ENCODE data around the gene PIP4K2B. TPM values are rescaled to one million over a fixed set of nuclear protein-coding genes. Genes with fewer than 3 reads are reported as not detected.
A peak's percentile ranks its signal among the peaks of the same experiment; 100 is the strongest.

PIP4K2B gene
- total RNA-seq, 1 donor: 17.8 TPM

DNA sequence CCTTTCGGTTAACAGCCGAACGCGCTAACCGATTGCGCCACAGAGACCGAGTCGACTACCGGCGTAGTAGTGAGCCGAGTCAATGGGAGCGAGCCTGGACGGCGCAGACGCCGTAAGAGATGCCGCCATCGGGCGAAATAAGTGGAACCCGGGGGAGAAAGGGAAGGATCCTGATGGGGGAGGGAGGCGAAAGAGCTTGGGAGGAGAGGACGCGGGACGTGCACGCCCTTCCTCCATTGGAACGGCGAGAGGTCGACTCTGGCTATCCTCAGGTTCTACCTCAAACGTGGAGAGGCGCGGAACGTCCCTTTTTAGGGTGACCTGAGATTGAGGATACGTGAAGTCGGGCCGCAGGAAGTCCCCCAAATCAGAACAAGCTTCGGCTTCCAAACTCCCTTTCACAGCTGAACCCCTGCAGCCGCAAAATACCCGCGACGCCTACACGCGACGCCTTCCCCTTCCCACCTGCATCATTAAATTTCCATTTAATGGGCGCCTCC lies 47.5 kb downstream of the PIP4K2B start:
- Histone ChIP-seq H3K9me3 (ENCODE audit: low read depth, low read length) (no peaks in the 10 kb centered on the region), H3K4me1 (ENCODE audit: insufficient read depth, low read length) (peaks cover 71% of the 10 kb centered on the region), H3K27me3 (ENCODE audit: insufficient read depth, low read length) (peaks cover 37% of the 10 kb centered on the region), H3K4me3 (ENCODE audit: low read length) (peak overlapping the region; percentile 76)

DNA sequence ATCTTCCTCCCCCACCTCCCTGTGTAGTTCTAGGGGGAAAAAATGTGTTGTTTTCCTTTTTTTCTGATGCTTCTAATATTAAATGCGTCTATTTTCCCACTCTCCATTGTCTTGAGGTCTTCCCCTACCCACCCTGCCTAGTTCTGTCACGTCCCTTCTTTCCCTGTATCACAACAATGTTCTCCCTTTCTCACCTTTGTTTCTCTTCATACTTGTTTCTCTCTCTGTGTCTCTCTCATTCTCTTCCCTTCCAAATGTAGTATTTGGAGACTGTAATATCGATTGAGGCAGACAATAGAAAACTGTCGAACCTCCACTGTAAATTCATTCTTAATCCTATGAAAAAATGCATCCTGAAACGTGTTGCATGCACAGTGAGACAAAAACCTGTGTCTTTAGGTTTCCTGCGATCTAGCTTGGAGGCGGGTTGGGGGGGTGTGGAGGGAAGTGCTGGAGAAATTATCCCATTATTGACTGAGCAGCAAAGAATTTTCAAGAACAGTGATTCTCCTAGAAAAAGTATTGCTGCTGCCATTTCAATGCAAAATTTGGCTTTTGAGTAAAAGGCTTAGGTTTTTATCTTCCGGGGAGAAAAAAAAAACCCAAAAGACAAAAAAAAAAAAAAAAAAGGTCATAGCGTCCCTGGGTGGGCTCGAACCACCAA lies 48.1 kb downstream of the PIP4K2B start:
- Histone ChIP-seq H3K27me3 (ENCODE audit: insufficient read depth, low read length) (peaks cover 43% of the 10 kb centered on the region), H3K9me3 (ENCODE audit: low read depth, low read length) (no peaks in the 10 kb centered on the region), H3K4me3 (ENCODE audit: low read length) (peak overlapping the region; percentile 76), H3K4me1 (ENCODE audit: insufficient read depth, low read length) (peaks cover 77% of the 10 kb centered on the region)

DNA sequence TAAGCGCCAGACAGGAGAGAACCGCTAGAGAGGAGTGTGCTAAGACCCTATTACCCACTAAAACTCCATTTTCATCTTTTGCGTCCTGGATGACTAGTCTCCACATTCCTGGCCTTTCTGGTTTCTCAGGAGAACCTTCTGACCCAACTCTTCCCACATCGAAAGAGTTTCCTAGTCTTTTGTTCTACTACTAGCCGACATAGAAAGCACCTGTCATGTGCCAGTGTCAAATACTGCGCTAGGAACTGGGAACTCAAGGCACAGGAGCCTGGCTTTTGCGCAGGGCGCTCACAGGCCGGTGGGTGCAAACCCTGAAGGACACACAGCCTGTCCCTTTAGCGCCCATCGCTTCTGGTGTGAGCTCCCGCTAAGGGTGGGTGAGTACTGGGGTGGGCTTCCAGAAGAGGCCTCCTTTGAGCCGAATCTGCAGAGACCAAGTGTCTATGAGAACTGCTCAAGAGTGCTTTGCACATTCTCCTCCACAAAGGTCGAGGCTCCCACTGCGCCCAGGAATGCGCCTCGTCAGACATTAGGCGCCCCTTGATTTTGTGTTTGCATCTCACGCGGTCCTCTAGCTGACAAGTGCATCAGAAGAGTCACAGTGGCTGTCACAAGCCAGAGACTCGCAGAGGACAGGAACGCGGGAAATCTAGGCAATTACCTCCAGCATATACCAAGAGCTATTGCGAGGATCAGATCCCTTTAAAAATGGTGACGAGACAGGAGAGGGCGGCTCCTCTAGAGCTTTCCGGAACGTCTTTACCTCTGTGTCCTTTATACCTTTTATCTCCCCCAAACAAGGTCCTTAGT lies 48.8 kb downstream of the PIP4K2B start:
- Histone ChIP-seq H3K4me3 (ENCODE audit: low read length) (no peak overlapping the region), H3K9me3 (ENCODE audit: low read depth, low read length) (no peaks in the 10 kb centered on the region), H3K4me1 (ENCODE audit: insufficient read depth, low read length) (peaks cover 77% of the 10 kb centered on the region), H3K27me3 (ENCODE audit: insufficient read depth, low read length) (peaks cover 49% of the 10 kb centered on the region)

DNA sequence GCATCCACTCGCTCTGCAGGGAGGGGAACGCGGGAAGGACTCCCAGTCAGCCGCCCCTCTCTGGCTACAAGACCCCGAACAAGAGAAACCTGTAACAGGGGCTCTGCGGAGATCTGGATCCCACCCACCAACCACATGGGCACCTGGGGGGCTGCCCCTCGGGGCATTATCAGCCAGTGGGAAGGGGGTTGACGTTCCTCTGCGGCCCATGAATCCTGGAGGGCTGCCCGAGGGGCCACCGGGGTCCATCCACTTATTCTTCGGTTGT lies 49.4 kb downstream of the PIP4K2B start:
- Histone ChIP-seq H3K9me3 (ENCODE audit: low read depth, low read length) (no peaks in the 10 kb centered on the region), H3K4me1 (ENCODE audit: insufficient read depth, low read length) (peaks cover 74% of the 10 kb centered on the region), H3K4me3 (ENCODE audit: low read length) (peak overlapping the region; percentile 18), H3K27me3 (ENCODE audit: insufficient read depth, low read length) (peaks cover 50% of the 10 kb centered on the region)

DNA sequence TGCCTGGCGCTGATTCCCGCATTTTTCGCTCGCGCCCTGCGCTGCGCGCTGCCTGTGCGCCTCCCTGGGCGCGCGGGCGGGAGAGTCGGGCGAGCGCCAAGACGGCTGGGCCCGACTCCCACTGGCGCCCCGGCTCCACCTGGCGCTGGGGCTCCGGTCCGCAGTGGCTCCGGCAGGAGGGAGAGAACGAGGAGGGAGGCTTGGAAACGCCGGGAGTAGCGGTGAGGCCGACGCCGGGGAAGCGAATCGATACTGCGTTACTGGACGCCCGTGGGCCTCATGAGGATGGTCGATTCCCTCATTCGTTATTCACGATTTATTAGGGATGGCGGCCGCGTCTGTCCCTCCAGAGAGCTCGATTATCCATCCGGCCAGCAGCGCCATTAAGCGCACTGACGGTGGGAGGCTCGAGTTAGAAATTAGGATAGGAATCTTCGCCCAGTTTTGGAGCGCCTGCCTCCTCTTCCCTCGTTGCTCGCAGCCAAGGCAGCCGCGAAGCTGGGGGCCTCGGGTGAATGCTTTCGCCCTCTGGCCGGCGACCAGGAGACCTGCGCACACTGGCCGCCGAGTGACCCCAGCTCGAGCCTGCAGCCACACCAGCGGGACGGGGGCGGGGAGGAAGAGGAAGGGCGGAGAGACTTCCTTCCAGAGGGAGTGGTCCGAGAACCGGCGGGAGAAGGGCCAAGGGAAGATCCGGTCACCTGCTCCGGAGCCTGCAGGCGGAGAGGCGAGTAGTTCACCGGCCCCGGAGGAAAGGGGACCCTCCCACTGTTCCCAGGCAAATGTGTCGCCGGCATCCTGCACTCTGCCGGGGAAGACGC lies 49.9 kb downstream of the PIP4K2B start:
- Histone ChIP-seq H3K4me1 (ENCODE audit: insufficient read depth, low read length) (peaks cover 68% of the 10 kb centered on the region), H3K9me3 (ENCODE audit: low read depth, low read length) (no peaks in the 10 kb centered on the region), H3K4me3 (ENCODE audit: low read length) (peak overlapping the region; percentile 18), H3K27me3 (ENCODE audit: insufficient read depth, low read length) (peaks cover 50% of the 10 kb centered on the region)

DNA sequence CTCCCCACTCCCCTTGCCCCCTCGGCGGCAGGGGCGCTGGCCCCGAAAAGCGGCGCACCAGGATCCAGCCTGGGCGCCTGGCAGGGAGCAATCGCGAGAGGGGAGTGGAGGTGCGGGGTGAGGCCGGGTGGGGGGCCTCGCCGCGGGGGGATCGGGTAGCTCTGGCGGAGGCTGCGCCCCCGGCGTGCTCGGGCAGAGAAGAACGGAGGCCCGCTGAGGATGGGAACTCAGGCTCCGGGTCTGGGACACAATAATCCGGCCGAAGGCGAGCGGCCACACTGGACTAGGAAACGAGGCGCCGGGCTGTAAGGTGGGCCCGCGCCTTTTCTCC lies 50.5 kb downstream of the PIP4K2B start:
- H3K4me1 ChIP-seq (ENCODE audit: insufficient read depth, low read length): peaks cover 63% of the 10 kb centered on the region
- H3K9me3 ChIP-seq (ENCODE audit: low read depth, low read length): no peaks in the 10 kb centered on the region
- peaks cover 50% of the 10 kb centered on the region for H3K27me3 ChIP-seq (ENCODE audit: insufficient read depth, low read length)
- H3K4me3 ChIP-seq (ENCODE audit: low read length): peak overlapping the region; percentile 18

DNA sequence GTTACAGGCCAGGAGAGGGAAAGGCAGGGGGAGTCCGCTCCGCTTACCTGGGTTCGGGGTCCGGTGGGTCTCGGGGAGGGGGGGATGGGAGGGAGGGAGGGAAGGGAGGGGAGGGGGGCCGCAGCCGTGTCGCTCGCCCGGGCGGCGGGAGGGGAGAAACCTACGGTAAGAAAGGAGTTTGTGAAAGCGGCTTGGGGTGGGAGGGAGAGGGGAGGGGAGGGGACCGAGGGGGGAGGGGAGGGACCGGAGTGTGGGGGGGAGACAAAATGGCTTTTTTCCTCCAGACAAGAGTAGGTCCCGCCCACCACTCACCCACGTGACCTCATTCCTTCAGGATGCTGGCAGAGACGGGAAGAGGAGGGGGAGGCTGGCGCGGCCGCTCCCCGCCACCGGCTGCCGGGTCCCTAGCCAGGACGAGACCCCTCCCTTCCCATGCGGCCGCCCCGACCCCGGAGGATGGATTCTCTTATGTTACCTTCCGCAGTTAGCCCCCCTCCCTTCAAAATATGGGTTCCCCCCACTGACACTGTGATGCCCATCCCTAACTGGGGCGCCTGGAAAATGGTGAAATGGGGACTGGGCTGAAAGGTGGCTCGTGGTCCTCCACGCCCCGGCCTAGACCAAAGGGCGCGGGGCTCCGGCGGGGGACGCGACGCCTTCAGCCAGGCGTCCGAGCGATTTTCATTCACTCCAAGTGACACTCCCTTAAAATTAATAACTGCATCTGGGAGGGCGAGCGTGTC lies 51.0 kb downstream of the PIP4K2B start, which contains the start of gene PCGF2:
TSS of gene PCGF2 (minus strand) at position 188 of the 743 bp plus-strand sequence. CDS start 7,934 bp downstream, outside the sequence.
- peaks cover 50% of the 10 kb centered on the region for H3K27me3 ChIP-seq (ENCODE audit: insufficient read depth, low read length)
- H3K9me3 ChIP-seq (ENCODE audit: low read depth, low read length): no peaks in the 10 kb centered on the region
- H3K4me3 ChIP-seq (ENCODE audit: low read length): peak within 1 kb of the TSS; percentile 18
- H3K4me1 ChIP-seq (ENCODE audit: insufficient read depth, low read length): peaks cover 57% of the 10 kb centered on the region

DNA sequence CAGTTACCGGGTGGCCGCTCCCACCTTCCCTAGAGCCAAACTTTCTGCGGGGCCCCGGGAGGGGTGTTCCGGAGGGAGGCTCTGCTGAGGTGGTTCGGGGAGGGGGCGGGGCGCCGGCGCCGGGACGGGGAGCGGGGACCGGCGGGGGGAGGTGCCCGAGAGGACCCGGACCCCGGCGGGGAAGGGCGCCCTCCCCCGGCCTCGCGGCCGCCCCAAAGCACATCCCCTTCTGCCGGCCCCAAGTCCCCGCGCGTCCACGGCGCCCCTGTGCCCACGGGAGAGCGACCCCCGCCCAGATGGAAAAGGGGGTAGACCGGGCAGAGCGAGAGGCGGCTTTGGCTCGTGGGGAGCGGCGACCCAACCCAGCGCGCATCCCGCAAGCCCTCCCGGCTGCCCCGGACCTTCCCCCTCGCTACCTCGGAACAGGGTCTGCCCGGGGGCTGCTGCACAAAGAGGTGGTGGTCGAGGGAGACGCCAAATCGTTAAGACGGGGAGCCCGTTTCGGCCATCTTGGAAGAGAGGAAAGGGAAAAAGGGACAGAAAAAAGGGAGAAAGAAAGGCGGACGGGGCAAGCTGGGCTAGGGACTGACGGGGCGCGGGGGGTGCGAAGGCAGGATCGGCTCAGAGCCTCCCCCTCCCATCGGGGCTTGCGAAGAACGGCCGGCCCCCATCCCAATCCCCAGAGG lies 51.8 kb downstream of the PIP4K2B start:
- H3K4me3 ChIP-seq (ENCODE audit: low read length): no peak overlapping the region

DNA sequence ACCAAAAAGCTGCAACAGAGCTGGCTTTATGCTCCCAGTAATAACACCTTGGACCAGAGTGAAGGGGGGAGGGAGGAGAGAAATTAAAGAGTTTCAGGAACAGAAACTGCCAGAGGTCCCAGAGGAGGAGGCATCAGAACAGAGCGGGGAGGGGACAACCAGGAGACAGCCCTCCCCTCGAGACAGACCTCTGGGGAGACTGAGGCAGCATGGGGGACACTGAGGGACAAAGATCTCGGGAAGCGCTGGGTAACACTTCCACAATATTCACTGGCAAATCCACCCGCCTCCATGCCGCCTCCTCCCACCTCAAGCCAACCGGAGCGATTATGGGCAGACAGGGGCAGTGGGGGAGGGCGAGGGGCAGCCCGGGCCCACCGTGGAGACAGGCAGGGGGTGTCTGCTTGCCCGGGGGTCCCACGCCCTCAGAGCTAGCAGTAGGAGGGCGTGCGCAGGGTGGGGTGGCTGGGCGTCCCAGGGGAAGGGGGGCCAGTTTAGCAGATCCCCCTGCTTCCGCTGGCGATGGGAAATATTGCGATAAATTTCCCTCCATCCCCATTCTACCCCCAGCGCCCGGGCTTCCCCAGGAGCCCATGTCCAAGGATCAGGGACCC lies 52.4 kb downstream of the PIP4K2B start:
- H3K4me1 ChIP-seq (ENCODE audit: insufficient read depth, low read length): peaks cover 50% of the 10 kb centered on the region
- H3K4me3 ChIP-seq (ENCODE audit: low read length): no peak overlapping the region
- H3K27me3 ChIP-seq (ENCODE audit: insufficient read depth, low read length): peaks cover 50% of the 10 kb centered on the region
- no peaks in the 10 kb centered on the region for H3K9me3 ChIP-seq (ENCODE audit: low read depth, low read length)

More for the DNA sequence above, 51.8 kb downstream of the PIP4K2B start:
- H3K9me3 ChIP-seq (ENCODE audit: low read depth, low read length): no peaks in the 10 kb centered on the region
- peaks cover 50% of the 10 kb centered on the region for H3K27me3 ChIP-seq (ENCODE audit: insufficient read depth, low read length)
- peaks cover 53% of the 10 kb centered on the region for H3K4me1 ChIP-seq (ENCODE audit: insufficient read depth, low read length)

DNA sequence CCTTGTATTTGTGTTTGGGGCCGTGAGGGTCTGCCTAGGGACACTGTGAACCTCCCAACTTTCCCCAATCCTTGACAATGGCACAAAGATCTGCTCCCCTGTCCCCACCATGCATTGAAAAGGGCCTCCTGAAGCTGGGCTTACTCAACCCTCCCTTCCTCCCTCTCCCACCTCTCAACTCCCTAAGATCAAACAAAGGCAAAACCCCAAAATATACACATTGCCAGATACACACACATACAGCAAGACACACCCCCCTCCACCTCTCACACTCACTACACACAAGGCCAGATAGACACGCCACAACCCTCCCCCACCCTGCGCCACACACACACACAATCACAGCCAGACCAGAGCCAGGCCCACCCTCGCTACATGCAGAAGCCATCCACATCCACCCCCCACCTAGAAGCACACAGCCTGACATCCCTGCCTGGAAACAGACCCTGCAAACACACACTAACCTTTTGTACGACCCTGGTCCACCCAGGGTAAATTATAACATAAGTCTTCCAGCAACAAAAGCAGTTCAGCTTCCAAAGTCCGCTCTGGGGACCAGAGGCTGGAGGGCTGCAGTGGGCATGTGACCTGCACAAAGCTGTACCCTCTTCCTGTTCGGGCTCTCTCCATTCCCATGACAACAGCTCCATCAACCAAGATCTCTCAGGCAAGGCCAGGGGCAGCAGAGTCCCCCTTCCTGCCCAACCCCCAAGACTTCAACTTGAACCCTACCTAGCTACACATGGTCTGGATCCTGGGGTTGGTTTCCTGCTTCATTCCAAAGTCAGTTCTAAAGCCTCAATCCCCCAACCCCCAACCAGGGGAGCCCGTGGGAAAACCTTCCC lies 53.1 kb downstream of the PIP4K2B start:
- peaks cover 45% of the 10 kb centered on the region for H3K4me1 ChIP-seq (ENCODE audit: insufficient read depth, low read length)
- H3K4me3 ChIP-seq (ENCODE audit: low read length): no peak overlapping the region
- H3K27me3 ChIP-seq (ENCODE audit: insufficient read depth, low read length): peaks cover 47% of the 10 kb centered on the region
- H3K9me3 ChIP-seq (ENCODE audit: low read depth, low read length): no peaks in the 10 kb centered on the region

DNA sequence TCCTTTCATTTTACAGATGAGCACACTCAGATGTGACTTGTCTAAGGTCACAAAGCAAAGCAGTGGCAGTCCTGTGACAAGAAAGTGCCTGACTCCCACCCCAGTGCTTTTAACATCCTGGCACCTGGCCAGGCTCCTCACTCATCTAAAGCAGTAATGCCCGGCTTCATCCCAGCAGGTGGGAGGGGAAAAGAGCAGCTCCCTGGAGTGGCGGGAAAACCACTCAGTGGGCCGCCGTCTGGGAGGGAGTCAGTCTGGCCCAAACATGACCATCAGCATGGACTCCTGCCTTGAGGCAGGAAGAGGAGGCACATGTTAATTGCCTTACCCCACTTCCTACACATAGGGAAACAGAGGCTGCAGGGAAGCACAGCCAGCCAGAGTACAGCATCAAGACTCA lies 53.8 kb downstream of the PIP4K2B start:
- H3K4me1 ChIP-seq (ENCODE audit: insufficient read depth, low read length): peaks cover 38% of the 10 kb centered on the region
- H3K4me3 ChIP-seq (ENCODE audit: low read length): no peak overlapping the region
- H3K9me3 ChIP-seq (ENCODE audit: low read depth, low read length): no peaks in the 10 kb centered on the region
- peaks cover 40% of the 10 kb centered on the region for H3K27me3 ChIP-seq (ENCODE audit: insufficient read depth, low read length)

DNA sequence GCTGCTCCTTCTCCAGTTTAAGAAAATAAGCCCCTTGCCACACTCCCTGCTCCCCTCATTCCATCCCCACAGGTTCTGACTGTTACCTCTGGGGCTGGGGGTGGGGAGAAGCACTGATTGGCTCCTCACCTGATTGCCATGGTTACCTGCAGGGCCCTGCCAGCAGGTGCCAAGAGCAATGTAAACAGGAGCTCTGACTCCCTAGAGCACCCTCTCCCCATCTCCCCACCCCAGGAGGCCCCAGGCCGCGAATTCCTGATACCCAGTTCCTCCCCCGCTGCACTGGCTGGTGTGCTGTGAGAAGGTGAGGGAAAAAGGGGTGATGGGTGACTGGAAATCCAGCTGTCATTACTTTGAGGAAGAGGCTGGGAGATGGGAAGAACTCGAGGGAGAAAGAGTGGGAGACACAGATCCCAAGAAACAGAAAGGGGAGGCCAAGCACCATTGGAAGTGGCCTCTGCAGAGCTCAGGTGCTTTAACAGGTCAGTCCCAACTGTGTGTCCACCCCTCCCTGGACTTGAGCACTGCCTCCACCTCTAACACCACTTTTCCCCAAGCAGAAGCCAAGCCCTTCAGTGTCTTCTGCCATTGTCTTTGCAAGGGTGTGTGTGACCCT lies 55.7 kb downstream of the PIP4K2B start:
- Histone ChIP-seq H3K4me1 (ENCODE audit: insufficient read depth, low read length) (peaks cover 19% of the 10 kb centered on the region), H3K27me3 (ENCODE audit: insufficient read depth, low read length) (peaks cover 23% of the 10 kb centered on the region), H3K4me3 (ENCODE audit: low read length) (no peak overlapping the region), H3K9me3 (ENCODE audit: low read depth, low read length) (no peaks in the 10 kb centered on the region)
